ENCODE results near the gene TENM3.

The TENM3 gene

DNA sequence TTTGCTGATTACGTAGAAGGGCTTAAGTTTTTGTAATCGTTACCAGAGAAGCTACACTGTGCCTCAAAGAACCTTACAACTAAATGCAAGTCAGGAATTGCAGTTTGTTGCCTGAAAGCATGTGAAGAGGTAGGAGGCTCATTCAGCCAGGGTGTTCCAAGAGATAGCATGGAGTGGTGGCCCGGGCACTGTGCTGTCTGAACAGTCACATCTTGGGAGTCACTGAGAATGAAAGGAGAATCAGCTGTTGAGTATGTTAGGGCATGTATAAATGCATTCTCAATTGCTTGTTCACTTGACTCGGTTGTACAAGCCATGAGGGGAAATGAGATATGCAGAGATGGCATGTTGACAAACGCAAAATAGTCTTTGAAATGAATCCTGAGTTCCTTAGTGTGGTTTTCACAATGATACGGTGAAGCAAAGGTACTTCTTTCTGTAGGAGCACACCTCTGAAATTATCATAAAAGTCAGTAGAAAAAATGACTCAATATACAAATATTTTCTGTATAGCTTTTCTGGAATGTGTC is 513.0 kb downstream of the TENM3 start:
- no peak for DNase-seq

DNA sequence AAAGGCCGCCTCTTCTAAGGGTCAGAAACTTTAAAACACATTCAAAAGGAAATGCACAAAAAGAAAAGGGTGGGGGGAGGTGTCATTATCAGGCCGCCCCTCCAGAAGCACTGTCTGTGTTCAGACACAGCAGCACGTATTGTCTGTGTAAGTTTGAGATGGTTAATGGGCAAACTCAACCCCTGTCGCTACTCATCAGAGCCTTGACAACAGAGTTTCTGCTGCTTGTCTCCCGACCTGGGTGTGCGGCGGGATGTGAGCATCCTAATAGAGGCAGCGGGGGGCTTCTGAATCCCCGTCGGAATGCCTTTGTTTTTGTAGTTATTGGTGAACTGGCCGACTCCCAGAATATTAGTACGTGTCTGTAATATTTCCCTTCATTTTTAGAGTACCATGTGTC is 515.1 kb downstream of the TENM3 start:
- no peak for DNase-seq

DNA sequence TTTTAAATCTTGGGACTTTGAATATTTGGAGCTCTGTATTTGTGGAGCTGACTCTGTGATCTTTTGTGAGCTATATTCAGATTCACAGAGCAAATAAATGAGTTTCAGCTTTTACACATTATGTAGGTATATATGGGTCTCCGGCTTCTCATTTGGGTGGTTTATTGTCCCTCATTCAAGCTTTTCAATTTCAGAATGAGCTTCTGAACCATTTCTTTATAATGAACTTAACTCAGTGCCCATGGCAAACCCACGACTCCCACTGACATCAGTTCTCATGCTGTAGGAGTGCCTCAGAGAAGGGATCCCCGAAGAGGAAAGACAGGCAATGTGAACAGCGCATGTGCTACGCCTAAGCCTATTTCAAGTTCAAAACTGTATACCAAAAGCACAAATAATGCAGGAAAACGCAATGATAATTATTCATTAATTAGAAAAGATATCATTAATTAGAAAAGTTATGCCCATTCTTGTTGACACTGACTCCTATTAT is 517.4 kb downstream of the TENM3 start:
- DNase-seq, result no peak

DNA sequence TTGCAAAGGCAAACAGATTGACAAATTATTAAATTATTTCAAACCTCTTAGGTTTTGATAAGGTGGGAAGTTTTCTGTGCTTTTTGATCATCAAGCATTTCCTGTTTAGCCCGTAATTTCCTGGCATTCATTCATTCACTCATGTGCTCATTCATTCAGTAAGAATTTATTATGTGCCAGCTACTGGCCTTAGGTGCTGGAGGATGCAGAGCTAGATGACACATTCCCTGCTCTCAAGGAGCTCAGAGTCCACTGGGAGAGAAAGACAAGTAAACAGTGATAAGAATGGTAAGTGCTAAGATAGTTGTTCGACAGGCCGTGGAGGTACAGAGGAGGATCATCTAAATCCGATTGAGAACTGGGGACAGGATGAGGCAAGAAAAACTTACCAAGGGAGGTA is 520.9 kb downstream of the TENM3 start:
- no peak for DNase-seq

DNA sequence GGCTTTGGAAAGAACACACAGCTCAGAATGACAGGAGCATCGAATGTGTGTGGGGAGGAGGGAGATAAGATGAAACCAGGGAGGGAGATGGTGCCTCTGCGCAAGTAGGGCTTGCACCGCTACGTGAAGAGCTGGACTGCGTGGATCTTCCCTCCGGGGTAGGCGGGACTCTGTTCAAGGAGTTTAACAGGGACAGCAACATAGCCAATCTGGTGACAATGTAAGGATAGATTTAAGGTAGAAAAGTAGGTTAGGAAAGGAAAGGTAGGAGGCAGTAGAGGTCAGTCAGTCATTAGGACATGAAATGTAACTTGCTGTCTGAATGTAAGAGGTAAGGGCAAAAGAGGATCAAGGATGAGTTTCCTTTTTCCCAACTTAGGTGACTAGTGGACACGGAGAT is 521.4 kb downstream of the TENM3 start:
- no peak for DNase-seq

DNA sequence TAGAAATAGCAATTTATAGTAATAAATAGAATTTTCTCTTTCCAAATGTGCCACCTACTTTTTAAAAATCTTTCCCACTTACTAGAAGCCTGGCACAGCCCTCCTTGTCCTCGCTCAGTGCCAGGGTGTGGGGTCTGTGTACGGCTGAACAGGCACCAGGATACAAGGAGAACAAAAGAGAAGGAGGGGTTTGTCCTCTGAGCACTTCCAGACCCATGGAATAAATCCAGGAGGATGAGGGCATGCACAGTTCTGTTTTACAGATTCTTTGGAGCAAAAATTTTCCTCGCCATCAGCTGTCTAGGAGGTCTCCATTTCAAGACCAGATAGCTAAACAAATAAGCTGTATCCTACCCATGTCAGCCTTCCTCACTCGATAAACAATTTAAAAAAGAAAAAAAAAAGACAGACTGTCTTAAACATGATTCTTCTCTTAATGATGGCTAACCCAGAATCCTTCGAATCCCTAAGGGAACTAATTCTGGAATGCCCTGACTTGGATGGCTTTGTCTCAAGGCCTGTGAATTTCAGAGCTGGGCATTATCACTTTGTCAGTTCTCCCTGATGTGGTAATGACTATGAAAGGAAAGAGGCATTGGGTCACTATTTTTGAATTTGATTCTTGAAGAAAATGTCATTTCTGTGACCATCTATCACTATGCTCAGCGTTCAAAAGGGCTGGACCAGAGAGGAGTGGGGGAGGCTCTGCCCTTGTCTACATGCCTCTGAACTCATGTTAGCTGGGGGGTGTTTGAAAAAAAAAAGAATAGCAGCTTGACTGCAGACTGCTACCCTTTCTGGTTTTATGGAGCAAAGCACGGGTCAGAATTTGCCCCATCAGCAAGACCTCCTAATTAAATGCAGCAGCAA is 523.0 kb downstream of the TENM3 start:
- DNase-seq, result no peak

DNA sequence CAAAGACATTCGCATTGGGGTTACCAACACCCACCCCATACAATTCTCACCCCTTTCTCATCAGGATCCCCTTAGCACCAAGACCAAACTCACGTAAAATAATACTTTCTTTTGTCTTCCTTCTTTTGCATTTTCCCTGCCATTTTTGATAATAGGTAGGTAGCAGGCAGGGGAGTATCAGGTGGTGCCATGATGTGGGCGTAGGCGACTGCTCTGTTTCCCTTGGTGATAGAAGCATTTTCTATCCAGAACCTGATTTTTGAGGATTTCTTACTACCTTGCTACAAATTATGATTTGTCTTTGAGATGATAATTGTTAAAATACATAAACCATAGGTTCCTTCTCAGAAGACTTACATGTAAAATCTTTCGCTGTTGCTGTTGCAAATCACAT is 523.7 kb downstream of the TENM3 start:
- DNase-seq, result no peak

DNA sequence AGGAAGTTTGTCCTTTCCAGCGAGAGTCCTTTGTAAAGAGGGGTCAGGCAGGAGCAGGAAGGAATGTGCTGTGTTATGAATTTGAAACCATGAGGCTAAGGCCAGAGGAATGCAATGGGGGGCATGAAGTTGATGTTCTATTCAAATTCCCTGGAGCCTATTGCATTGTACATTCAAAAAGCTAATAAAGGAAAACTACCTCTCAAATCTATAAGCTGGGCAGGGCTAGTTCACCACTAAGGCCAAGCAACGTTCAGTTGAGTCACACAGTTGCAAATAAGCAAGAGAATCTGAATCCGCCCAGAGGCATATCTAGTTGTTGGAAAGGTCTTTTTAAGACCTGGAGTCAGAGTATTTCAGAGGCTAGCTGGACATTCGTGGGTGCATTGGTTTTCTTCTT is 525.6 kb downstream of the TENM3 start:
- DNase-seq, result no peak

DNA sequence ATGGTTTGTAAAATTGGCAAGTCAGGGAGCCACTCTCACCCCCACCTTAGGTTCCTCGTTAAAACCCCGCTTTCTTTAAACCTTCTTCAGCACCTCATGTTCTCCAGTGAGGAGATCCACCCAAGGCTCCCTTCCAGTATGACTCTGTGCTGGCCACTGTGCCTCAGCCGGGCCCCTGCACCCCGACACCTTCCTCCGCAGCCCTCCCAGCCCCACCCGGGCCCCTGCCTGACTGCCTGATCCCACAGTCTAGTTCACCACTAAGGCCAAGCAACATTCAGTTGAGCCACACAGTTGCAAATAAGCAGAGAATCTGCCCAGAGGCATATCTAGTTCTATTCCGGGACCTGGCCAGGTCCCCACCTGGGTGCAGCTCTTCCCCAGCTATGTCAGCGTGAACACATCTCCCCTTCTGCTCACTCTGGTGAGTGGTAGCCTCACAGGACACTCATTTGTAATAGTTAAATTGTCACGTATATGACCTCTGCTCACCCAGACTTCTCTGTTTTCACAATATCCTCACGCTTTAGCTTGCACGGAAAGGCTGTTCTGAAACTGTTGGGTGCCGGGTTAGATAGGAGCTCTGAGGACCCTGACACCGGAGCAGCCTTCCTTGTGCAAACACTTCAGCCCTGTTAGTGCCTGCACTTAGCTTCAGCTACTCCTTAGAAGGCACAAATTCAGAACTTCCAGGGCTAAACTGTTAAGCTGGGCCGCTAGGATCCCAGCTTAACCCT is 527.2 kb downstream of the TENM3 start:
- no peak for DNase-seq

DNA sequence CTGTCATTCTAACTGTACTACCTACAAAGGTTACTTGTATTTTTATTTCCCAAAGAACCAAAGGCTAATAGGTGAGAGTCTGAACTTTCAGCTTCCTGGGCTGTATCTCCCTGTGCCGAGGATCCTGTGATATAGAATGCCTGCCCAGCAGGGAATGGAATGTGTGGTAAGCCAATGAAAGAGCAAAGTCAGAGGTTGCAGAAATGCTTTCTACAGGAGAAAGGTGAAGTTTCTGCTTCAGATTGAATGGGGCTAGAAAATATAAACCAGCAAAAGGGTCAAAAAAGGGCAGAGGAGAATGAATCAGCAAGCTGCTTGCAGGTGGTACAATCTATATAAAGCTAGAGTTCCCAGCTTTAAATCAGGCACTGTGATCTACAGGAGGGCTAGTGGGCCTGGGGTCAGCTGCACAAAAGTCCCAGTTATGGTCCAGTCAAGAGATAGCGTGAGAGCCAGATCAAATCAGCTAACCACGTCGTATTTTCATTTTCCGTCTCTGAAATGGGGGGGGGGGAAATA is 527.9 kb downstream of the TENM3 start:
- DNase-seq, result no peak

DNA sequence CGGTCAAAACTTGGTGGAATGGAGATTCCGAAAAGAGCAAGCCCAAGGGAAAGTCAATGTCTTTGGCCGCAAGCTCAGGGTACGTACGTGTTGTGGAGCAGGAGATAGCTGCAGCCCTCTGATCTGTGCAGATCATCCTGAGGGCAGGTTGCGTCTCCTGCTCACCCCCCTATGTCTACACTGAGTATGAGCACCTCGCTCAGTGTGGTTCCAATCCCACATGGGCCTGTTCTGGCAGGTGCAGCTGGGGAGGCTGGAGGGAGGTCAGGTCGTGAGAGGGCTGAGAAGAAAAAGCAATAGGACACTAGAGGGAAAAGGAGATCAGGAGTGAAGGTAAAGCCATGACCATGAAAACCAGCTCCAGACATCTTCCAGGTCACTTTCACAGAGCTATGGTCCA is 531.9 kb downstream of the TENM3 start:
- no peak for DNase-seq

DNA sequence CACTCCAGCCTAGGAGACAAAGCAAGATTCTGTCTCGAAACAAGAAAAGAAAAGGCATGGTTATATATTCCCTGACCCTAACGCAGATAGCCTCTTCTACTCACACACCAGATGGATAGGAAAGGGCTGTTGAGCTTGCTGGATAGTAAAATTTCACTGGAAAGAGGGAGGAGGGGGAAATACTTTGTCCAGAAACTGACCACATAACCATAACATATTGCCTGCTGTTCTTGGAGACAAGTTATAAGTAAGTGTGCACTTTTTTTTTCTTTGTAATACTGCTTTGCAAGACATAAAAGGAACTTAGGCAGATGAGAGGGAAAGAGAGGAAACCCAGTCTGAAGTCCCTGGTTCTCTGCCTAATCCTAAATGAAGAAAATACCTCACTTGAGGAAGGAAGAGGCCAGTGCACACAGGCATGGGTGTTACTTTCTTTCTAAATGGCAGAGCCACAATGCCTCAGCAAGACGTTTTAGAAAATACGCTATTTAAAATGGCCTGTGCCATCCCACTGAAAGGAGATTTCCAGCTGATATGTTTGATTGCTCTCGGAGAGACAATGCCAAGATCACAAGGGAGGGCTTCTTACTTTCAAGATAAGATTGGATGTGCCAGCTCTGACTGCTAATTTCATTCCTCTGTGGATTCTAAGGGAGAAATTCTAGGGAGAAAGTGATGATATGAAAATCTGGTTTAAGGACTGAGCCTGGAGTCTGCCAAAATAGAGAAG is 533.3 kb downstream of the TENM3 start:
- DNase-seq, result no peak

DNA sequence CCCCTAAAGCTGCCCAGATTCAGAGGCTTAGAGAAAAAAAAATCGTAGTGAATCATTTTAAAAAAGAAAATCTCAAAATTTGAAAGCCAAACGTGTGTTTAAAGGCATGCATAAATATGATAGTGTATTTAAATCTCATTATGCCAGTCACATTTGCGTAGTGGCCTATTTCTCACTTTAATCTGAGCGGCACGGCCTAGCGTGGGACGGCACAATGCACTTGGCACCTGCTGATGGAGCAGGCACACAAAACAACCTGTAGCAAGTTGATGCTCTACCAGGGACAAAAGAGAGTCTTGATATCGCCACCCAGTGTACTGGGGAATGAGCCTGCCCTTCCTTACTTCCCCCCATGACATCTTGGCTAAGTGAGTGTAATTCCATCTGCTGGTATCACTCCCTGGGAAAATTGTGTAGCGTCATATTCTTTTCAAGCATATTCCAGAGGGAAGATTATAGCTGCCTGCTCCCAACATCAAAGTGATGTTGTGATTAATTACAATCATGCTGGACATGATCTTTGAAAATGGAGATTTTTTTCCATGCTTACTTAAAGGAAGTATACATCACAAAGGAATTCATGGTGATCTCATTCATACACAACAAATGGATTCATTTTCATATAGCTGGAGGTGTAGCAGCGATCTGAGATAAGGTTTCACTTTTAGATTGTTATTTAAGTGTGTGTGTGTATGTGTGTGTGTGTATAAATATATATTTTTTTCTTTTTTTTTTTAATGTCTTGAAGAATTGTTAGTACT is 535.2 kb downstream of the TENM3 start:
- no peak for DNase-seq

DNA sequence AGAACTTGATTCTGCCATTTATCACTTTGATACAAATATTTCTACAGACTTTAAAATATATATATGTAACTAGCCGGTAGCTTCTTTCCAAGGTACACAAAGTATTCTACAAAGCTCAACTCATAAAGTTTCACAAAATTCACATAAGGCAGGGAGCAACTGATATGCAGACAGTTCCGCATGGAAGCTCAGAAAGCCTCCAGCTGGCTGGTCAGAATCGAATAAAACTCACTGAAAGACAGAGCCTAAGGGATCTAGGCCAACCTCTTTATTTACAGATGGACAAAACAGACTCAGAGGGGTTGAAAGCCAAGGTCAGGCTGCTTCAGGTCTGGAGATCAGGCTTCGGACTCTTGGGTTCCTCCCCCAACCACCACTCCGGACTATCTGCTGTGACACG is 543.8 kb downstream of the TENM3 start:
- no peak for DNase-seq

DNA sequence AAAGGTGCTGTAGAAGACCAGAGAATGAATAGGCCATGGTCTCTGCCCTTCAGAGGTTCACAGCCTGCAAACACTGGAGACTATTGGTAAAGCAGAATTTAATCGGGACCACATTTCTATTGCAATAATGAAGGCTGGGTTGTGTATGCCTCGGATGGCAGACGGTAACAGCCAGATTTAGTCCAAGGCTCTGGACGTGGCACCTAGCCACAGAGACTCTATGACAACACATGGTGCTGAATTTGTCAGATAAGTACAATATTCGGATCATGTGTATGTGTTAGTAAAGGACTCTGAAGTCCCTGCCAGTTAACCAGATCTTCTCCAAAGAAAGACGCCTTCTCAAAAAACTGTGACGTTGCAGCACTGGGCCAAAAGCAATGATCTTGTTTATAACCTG is 545.0 kb downstream of the TENM3 start:
- no peak for DNase-seq

DNA sequence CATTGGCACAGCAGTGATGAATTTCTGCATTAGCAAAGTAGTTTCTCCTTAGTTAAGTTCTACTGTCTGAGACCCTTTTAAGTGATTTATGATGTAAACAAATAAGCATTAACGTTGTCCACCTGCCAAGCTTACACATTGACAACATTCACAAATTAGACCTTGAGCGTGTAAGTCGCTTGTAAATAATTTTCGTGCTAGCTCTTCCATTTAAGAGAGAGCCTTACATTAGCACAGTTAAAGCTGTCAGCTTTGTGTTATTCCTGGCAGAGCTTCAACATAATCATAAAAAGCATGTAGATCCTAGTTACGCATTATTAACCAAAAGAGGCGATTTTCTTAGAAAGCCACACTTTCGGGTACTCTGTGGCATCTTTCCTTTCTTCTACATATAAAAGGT is 546.3 kb downstream of the TENM3 start:
- DNase-seq, result no peak

DNA sequence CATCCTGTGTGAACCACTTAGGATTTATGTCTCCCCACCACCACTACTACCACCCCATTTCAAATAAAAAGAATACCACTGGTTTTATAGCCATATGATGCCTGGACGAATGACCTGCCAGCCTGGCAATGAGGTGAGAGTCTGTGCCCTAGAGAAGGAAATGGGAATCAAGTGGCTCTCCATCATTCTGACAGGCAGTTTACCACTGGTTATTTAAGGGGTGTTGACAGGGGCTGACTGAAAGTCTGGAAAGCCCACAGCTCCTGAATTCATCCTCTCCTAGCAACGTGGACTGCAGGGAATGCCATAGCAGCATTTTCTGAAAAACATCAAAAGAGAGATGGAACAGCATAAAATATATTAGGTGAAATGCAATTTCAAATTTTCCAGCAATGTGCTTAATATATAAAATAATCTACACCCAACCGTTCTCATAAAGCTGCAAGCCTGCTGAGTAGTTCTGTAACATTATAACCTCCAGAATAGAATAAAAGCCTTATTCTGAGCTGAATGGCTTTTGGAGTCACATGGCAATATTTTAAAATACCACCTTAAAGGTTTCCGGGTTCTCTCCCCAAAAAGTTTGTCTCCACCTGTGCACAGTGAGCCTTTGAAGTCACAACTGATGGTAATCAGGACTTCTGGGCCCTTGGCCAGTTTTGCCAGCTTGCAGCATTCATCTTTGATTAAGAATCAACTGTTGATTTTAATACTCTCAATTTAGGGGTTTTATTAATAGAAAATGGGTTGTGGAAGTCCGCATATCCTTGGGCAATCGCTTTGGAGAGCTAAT is 552.4 kb downstream of the TENM3 start:
- no peak for DNase-seq

DNA sequence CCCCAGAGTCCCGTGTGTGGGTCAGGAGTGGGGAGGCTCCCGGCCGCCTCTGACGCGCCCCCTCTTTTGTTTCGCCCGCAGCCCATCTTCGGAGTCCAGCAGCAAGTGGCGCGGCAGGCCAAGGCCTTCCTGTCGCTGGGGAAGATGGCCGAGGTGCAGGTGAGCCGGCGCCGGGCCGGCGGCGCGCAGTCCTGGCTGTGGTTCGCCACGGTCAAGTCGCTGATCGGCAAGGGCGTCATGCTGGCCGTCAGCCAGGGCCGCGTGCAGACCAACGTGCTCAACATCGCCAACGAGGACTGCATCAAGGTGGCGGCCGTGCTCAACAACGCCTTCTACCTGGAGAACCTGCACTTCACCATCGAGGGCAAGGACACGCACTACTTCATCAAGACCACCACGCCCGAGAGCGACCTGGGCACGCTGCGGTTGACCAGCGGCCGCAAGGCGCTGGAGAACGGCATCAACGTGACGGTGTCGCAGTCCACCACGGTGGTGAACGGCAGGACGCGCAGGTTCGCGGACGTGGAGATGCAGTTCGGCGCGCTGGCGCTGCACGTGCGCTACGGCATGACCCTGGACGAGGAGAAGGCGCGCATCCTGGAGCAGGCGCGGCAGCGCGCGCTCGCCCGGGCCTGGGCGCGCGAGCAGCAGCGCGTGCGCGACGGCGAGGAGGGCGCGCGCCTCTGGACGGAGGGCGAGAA is 556.5 kb downstream of the TENM3 start:
- DNase-seq, result no peak

DNA sequence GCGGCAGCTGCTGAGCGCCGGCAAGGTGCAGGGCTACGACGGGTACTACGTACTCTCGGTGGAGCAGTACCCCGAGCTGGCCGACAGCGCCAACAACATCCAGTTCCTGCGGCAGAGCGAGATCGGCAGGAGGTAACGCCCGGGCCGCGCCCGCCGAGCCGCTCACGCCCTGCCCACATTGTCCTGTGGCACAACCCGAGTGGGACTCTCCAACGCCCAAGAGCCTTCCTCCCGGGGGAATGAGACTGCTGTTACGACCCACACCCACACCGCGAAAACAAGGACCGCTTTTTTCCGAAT is 557.0 kb downstream of the TENM3 start:
- DNase-seq, result no peak

DNA sequence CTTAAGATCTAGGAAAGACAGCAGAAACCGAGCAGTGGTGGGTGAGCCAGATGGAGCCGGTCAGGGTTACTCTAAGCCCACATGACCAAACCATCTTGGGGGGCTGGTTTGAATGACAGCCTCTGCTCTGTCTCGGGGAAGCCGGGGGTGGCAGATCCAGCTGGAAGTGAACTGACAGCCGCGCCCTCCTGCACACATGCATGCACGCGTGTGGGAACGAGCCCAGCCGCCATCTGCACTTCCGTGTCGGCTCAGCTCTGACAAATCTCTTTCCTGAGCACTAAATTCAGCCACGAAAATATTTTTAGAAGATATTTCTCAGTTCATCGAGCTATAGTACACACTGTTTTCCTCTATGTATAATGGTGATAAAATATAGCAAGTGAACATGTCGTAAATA is 558.4 kb downstream of the TENM3 start:
- DNase-seq, result no peak

DNA sequence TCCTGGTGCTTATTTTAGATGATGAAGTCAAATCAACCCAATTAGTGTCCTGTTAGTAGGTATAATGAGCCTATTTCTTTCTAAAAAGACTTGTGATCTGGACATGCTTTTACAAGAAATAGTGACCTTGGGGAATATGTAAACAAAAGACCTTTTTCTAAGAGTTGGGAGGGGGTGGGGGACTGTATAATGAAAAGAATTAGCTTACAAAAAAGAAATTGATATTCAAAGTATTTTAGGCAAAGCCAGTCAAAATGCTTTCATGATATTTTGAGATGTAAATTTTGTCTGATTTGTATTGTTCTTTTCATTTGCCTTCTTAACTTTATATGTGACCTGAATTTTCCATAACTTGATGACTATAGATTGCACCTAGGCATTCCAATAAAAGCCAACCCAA is 559.4 kb downstream of the TENM3 start:
- no peak for DNase-seq

All from midbrain (tissue), 1 donor.